Endometrium (tissue), 2 donors: ENCODE data around the gene ZMPSTE24.

ENCODE experiments used
- FAIRE-seq: peaks from 2 replicates; lab custom pipeline; 2012; peaks lifted over from hg19 to GRCh38; lab: Jason Lieb, UNC
- donor health status: control.
- donor health status: control.

The ZMPSTE24 gene

DNA sequence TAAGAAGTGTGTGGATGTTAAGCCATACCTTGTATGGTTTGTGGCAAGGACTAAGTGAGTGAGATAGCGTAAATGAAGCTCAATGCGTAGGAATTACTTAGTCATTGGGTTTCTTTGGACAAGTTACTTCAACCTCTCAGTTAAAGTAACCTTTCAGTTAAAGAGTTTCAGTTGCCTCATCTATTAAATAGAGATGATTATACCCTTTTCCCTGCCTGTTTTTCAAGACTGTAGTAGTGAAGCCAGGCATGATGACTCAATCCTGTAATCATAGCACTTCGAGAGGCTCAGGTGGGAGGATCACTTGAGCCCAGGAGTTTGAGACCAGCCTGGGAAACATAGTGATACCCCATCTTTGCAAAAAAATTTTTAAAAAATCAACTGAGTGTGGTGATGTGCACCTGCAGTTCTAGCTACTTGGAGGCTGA, 6.3 kb downstream of the ZMPSTE24 start:
- no peak for FAIRE-seq

DNA sequence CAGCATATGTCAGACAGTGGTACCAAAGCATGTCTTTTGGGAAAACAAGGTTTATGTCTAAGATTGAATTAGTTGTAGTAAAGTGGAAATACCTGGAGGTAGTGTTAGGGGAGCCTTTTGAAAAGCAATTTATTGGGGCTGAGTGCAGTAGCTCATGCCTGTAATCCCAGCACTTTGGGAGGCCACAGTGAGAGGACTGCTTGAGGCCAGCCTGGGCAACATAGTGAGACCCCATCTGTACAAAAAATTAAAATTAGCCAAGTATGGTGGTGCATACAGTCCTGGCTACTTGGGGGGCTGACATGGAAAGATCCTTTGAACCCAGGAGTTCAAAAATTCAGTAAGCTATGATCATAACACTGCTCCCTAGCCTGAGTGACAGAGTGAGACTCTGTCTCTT, 7.3 kb downstream of the ZMPSTE24 start:
- no peak for FAIRE-seq

DNA sequence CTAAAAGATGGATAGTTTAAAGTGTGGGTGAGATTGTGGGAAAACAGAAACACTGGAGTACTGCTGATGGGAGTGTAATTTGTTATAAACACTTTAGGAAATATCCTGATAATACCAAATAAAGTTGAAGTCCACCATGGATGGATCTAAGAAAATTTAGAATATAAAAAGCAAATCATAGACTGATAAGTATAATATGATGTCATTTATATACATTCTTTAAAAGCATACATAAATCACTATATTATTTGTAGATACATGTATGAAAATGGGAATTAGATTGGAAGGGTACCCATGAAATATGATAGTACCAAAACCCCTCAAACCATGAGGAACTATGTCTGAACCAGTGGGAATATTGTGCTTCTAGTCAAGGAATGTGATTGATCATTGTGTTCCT, 7.9 kb downstream of the ZMPSTE24 start:
- no peak for FAIRE-seq

DNA sequence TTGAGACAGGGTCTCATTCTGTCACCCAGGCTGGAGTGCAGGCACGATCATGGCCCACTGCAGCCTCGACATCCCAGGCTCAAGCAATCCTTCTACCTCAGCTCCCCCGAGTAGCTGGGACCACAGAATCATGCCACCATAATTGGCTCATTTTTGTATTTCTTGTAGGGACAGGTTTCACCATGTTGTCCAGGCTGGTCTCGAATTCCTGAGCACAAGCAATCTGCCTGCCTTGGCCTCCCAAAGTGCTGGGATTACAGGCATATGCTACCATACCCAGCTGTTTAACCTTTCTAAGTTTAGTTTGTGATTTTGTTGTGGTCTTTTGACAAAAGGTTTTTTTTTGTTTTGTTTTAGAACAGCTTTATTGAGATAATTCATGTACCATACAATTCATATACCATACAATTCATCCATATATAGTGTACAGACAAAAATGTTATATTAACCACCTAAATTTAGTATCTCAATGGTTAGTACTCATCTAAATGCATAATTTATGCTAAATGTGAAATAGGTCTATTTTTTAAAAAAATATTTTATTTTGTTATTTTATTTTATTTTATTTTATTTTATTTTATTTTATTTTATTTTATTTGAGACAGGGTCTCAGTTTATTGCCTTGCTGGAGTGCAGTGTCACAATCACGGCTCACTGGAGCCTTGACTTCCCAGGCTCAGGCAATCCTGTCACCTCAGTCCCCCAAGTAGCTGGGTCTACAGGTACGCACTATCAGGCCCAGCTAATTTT, 8.9 kb downstream of the ZMPSTE24 start:
- FAIRE-seq = no peak

DNA sequence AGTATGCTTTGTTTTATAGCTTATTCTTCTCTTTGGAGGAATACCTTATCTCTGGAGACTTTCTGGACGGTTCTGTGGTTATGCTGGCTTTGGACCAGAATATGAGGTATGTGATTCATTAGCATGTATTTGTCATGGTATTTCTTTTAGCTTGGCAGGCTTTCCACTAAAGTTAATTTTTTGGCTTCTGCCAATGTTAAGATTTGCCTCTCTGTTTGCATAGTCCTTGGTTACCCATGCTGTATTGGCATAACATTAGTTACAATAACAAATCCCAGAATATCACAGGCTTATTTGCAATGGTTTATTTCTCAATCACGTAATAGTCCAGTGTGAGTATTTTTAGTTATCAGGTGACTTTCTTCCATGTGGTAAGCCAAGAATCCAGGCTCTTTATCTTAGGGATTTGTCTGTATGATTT, 9.7 kb downstream of the ZMPSTE24 start:
- FAIRE-seq = no peak

DNA sequence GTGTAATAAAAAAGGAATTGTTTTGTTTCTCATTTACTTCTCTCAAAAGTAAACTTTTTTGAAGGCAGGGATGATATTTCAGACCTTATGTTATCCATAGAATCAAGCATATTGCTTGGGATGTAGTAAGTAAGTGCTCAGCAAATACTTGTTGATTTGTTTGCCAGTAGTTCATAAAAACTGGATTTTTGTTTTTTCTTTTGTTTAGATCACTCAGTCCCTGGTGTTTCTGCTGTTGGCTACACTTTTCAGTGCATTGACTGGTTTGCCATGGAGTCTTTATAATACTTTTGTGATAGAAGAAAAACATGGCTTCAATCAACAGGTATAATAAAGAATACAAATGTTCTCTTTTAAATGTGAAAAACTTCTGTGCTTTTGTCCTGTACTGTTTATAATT, 10.2 kb downstream of the ZMPSTE24 start:
- no peak for FAIRE-seq

DNA sequence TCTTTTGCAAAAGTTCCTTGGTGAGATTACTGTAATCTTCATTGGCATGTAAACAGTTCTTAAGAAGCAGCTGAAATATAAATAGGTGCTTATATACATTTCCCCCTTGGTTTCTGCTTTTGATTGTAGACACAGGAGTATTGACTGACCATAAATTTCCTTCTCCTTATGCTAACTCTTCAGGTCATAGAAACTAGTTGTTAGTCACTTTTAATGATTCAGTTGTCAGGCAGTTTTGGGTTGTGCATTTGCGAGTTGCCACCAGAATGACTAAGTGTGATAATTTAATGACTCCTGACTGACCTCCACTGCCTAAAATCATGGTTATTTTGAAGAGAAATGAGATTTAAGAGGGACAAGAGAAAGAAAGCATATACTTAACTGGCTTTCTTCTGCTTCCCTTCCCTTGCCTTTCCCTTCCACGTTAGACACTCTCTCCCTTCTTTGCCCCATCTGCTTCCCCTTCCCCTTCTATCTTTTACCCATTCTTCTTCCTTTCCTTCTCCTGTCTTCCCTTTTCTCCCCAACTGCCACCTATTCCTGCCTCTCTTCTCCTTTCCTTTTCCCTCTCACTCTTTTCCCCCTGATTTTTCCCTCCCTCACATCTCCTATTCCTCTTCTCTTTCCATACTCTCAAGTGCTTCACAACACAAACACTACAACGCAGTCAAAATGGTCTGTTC, 12.3 kb downstream of the ZMPSTE24 start:
- FAIRE-seq = no peak

DNA sequence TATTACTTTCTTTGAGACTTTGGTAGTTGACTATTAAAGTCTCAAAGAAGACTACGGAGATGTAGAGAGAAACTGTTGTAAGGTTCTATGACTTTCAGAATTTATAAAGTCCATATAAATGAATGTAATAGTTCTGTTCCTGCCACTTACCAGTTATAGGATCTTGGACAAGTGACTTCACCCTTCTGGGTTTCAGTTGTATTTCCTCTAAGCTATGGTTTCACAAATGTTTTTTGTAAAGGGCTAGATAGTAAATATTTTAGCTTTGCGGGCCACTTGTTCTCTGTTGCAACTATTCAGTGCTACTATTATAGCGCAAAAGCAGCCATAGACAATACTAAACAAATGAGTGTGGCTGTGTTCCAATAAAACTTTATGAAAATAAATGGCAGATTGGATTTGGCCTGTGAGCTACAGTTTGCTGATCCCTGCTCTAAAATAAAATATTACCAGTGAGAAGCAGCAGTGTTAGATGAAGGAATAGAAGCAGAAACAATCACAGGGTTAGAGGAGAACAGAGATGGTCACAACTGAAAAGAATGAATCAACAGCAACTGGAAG, 14.7 kb downstream of the ZMPSTE24 start:
- FAIRE-seq = no peak

DNA sequence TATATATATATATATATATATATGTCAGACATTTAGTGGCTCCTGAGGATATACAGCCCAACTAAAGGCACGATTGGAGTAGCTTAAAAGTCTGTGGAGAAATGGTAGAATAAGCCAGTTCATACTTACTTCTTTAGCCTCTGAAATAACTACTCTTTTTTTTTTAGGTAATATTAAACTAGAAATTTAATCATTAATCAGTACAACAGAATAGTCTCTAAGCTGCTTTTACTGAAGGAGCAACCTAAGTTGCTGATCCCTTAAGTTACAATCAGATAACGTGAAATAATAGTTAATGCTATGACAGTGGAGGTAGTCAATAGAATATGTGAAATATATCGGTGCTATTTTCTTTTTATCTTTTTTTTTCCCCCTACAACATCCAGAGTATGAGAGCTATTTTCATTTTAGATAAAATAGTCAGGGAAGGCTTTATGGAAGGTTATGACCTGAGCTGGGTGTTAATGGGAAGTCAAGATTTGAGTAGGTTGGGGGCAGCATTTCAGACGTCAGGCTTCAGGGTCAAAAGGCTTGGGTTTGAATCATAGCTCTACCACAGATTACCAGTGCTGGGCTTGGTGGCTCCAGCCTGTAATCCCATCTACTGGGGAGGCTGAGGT, 15.6 kb downstream of the ZMPSTE24 start:
- FAIRE-seq = no peak

DNA sequence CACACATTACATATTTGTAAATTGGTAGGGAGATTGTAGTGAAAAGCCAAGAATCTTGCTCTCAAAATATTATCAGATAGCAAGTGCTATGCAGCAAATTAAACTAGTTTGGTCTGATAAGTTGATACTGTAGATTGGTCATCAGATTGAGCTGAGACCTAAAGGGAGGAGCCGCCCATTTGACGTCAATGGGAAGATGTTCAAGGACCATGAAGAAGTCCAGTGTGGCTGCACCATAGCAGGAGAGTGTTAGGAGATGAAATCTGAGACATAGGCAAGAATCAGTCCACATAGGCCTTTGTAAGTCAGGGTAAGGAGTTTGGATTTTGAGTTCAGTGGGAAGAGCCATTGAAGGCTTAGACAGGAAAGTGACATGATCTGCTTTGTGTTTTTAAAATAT, 16.3 kb downstream of the ZMPSTE24 start:
- FAIRE-seq = no peak

DNA sequence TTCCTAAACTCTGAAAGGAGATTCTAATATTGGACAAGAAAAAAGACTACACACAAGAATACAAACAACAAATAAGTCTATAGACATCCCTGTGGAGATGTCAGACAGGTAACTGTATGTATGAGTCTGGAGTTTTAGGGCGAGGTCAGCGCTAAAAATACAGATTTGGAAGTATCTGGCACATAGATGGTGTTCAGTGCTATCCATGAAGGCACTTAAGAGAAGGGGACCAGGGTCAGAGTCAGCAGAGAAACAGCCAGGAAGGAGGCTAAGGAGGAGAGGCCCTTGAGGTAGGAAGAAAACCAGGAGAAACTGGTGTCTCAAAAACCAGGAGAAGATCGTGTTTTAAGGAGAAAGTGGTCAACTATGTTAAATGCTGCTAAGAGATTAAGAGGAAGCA, 18.1 kb downstream of the ZMPSTE24 start:
- FAIRE-seq = no peak

DNA sequence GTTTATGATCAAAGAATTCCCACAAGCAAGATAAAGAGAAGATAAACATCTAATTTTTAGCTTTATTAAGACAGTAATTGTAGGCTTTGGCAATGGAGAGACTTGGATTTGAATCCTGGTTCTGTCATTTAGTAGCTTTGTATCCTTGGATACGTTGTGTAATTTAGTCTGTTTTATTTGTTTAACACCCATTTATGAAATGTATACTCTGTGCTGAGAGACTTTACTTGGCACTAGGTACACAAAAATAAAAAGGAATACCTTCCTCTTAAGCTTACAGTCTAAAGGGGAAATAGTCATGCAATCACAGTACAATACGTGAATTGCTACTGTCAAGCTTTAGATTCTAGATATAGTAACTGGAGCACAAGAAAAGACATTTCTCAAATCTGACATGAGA, 23.8 kb downstream of the ZMPSTE24 start:
- FAIRE-seq = no peak

DNA sequence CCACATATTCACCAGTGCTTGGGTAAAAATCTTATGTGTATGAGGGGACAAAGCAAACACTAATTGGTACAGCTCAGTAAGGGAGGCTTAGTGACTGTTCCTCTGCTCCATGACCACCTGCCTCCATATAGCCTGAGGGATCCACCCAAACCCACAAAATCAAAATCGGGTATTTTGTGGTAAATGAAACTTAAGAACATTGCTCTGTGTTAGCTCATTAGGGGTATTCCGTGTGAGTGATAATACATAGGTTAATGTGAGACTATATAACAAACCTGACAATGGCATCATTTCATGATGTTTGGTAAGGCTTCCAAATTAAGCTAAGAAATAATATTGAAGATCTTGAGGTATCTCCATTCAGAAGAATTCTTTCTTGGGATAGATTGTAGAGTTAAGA, 33.3 kb downstream of the ZMPSTE24 start:
- FAIRE-seq = no peak

DNA sequence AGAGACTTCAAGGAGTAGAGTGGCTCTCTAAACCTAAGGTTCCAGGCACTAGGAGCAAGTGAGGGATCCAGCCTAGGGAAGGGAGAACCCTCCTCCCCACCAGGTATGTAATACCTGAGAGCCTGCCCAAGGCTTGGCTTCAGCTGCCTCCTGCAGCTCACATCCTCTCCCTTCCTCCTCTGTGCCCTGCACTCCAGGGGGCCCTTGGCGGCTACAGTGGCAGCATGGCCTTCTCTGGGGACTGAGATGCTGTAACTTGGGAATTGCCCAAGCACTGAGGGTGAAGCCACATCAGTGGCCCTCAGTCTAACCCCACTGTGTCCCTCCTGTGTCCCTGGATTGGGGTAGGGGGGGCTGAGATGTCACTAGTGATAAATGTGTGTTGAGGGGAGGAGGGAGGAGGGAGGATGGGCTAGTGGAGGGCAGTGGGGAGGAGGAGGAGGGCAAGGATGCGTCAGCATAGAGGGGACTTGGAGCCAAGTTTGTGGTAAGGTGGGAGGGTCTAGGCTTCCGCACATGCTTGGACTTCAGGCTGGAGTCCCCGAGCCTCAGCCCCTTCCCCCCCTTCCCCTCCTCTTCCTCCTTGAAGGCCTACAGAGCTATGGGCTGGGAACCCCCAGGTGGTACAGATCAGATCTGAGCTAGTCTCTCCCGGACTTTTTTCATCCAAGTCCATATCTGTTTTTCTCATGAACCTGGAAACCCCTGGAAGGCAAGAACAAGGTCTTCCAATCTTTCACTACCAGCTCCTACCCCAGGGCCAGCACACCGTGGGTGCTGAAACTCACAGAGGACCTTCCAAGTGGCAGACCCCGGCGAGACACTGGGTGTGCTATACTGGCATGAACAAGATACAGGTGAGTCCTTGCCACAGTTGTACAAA, 41.6 kb downstream of the ZMPSTE24 start:
- no peak for FAIRE-seq

DNA sequence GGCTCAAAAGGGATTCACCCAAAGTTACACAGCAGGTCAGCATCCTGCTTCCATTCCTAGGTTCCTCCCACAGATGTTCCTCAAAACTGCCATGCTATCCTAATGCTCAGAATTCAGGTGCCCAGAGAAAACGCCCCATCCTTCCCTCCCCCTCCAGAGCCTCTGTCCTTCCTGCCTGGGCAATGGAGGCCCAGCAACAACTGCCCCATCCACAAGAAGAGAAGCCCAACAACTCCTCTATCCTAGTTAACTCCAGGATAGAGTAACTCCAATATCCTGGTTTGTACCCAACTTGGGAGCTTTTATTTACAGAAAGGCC, 42.2 kb downstream of the ZMPSTE24 start:
- FAIRE-seq = no peak

DNA sequence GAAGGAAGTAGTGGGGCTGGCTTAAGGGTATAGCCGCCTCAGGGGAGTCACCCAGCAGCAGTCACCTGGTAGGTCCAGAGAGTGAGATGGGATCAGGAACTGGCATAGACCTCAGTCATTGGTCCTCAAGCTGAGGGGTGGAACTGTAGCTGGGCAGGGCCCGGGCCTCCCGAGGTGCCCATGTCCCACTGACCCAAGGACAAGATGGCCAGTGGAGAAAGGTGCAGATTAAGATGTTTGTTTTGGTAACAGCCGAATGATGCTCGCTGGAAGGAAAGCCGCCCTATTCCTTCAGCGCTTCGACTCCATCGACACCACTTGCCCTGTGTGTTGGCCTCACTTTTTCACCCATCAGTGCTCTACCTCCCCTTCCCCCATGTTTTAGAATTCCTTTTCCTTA, 42.6 kb downstream of the ZMPSTE24 start:
- no peak for FAIRE-seq

DNA sequence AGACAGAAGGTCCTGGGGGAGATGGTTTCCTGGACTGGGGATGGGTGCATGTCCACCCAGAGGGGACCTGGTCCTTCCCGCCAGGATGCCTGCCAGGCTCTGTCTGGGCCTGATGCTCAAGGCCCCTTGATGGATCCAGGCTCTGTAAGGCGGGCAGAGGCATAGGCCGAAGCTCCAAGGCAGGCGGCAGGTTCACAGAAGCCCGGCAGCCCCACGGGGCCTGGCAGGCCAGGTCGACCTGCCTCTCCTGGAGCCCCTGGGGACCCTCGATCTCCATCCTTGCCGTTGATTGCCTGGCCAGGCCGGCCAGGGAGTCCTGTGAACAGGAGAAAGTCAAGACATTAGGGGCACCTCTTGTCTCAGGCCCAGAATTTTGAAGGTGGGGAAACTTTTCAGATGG, 43.0 kb downstream of the ZMPSTE24 start:
- FAIRE-seq = no peak

DNA sequence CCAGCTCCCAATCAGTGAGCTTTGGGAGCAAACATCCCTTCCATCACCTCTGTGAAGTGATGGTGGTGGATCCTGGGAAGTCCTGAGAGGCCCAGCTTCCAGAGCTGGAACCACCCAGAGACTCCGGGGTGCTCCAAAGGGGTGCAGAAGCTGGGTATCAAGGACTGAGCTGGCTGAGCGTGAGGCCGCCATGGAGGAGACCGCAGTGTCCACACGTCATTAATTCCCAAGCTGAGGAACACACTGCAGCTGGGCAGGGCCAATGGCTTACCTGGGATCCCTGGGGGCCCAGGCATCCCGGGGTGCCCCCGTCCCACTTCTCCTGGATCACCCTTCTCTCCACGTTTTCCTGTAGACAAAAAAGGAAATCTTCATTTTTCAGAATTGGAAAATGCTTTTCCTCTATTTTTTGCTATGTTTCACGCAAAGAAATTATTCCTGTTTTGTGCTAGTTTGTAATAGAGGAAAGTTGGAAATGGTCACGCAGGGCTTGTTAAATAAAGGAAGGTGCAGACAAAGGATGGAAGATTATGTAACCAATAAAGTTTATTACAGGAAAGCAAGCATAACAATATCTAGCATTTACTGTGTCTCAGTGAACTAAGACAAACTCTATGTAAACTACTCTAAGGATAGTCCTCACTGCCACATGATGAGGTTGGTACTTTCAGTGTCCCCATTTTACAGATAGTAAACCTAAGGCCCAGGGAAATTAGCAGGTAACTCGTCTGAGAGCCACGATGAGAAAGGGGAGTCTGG, 43.7 kb downstream of the ZMPSTE24 start:
- FAIRE-seq = no peak

DNA sequence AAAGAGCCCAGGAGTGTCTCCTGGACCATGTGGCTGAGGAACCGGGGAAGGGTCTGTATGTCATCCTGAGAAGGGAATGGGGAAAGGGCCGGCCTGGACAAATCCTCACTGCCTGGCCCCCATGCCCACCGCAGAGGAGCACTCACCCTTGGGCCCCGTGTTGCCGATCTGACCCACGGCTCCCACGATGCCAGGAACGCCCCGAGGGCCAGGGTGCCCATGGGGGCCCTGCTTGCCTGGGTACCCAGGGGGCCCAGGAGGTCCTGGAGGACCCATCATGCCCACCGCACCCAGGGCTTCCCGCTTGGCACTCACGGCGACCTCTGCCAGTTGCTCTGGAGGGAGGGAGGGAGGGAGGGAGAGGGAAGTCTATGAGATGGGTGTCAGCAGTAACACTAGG, 44.4 kb downstream of the ZMPSTE24 start:
- no peak for FAIRE-seq

DNA sequence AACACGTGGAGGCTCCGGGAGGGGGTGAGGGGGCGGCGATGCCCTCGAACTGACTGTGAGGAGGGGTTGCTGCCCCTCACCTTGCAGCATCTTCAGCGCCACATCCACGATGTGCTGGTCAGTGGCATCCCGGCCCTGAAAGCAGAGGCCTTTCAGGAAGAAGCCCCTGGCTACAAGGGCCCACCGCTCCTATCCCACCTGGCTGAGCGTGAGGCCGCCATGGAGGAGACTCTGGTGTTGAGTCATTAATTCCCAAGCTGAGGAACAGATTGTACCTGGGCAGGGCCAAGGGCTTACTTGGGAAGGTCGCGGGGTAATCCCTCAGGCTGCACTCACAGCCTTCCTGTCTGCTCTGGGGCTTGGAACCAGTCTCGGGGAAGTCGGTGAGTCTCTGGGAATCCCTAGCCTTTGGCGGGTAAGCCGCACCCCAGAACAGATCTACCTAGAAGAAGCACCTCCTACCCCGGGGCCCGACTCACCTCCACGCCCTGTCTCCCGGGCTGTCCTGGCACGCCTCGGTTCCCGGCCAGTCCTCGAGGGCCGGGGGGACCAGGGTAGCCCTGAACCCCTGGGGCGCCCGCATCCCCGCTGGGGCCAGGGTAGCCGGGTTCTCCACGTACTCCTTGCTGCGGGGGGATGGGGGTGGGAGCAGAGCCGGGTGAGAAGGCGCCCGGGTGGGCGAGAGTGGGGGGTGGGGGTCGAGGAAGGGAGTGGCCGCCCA, 45.2 kb downstream of the ZMPSTE24 start:
- no peak for FAIRE-seq

DNA sequence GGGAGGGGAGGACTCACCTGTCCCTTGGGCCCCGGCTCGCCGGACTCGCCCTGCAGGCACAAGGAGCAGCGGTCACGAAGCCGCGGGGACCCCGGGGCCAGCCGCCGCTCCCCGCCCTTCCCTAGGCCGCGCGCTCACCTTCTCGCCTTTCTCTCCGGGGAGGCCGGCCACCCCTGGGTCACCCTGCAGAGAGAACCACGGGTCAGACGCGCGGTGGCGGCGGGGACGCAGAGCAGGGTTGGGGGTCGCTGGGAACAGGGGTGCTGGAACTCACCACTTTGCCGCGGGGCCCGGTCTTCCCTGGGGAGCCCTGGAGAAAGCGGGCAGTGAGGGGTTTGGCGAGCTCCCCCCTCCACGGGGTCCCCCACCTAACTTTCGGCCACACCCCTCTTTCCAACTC, 45.8 kb downstream of the ZMPSTE24 start:
- no peak for FAIRE-seq
